Prostate gland (tissue), 2 donors: ENCODE measurements around the gene FHIP1B. TPM values are rescaled to one million over a fixed set of nuclear protein-coding genes. Genes with fewer than 3 reads are reported as not detected.

ENCODE experiments used
- DNase-seq: peaks from one replicate; pipeline ENCODE4 v3.0.0-alpha.2; 2019; ENCODE audit warnings: low spot score
- H3K27ac ChIP-seq, 2 donors: fragments of 200-600 bp; sonication (generic); 2 replicates each; pipeline ENCODE4 v1.5.1; 2017 to 2019
- H3K27me3 ChIP-seq: fragments of 200-600 bp; sonication (generic); replicated peaks from 2 replicates; pipeline ENCODE4 v1.5.1; 2019; ENCODE audit not compliant: insufficient read depth
- H3K36me3 ChIP-seq, 2 donors: fragments of 200-600 bp; sonication (generic); 1 replicate in 1 of 2; 2 replicates in 1 of 2; pipeline versions ENCODE4 v1.5.1 to v1.8.1; 2017 to 2019
- H3K4me1 ChIP-seq: fragments of 200-600 bp; sonication (generic); replicated peaks from 2 replicates; pipeline ENCODE4 v1.5.1; 2019
- H3K4me3 ChIP-seq, 2 donors: fragments of 200-600 bp; sonication (generic); 2 replicates each; pipeline ENCODE4 v1.5.1; 2017 to 2019
- H3K9me3 ChIP-seq: fragments of 200-600 bp; sonication (generic); 2 replicates; pipeline ENCODE4 v1.5.1; 2017
- POLR2A ChIP-seq: fragments of 450-650 bp; IDR thresholded peaks from one replicate; pipeline ENCODE4 v1.6.1; 2016; ENCODE audit warnings: antibody characterized with exemption, mild to moderate bottlenecking
- POLR2AphosphoS5 ChIP-seq: sonication (generic); formaldehyde crosslinking; IDR thresholded peaks from one replicate; pipeline ENCODE4 v1.6.1; 2017; ENCODE audit warnings: antibody characterized with exemption
- WGBS: methylation state at CpG from one replicate; pipeline ENCODE4 v1.1.5; 2018; 5-methylcytosine and 5-hydroxymethylcytosine counted together
- intact Hi-C: fragments of 100-400 bp; cut with DNase I; formaldehyde crosslinking; loops from one replicate; pipeline ENCODE4 v1.14.2; 2022
- total RNA-seq, 2 donors: library from RNA; depleted of rRNA; stranded (reverse); fragments of >200 nt; gene quantifications; one replicate each; pipeline ENCODE4 v1.1.0, GENCODE V29; 2016
- TF ChIP-seq, protein P1 (sequence below), 4 experiments: fragments of 200-600 bp in 2 of 4; fragments of 450-650 bp in 2 of 4; sonication (generic) in 2 of 4; IDR thresholded peaks; 1 replicate in 3 of 4; 2 replicates in 1 of 4; pipeline ENCODE4 v1.5.1; 2016 to 2019; ENCODE audit warnings: antibody characterized with exemption in 4 of 4, mild to moderate bottlenecking in 2 of 4, moderate library complexity in 2 of 4

FHIP1B gene
- total RNA-seq, 2 donors from 2014 or later: 50.6 to 105 TPM

DNA sequence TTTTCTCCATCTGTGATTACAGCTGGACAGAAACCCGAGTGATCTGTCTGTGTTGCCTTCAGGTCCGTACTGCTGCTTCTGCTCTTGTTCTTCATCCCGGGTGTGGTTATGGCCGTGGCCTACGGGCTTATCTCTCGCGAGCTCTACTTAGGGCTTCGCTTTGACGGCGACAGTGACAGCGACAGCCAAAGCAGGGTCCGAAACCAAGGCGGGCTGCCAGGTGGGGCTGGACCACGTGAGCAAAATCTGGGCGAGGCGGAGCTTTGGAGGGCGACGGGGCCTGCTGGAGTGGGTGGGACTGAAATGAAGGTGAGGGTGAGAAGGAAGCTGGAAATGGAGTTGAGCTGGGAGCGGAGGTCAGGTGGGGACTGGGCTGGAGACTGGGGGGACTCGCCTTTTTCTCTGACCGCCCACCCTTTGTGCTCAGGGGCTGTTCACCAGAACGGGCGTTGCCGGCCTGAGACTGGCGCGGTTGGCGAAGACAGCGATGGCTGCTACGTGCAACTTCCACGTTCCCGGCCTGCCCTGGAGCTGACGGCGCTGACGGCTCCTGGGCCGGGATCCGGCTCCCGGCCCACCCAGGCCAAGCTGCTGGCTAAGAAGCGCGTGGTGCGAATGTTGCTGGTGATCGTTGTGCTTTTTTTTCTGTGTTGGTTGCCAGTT lies 36.3 kb upstream of the FHIP1B start:
- Histone ChIP-seq H3K9me3 (no peaks in the 10 kb centered on the region), H3K27ac (no peak overlapping the region), H3K36me3 (no peaks in the 10 kb centered on the region), H3K4me3 (no peak overlapping the region), H3K27me3 (no peaks in the 10 kb centered on the region), H3K4me1 (no peaks in the 10 kb centered on the region)
- WGBS: 76% methylated on average over 41 of the region's 41 CpGs
- TF ChIP-seq, protein P1, sequence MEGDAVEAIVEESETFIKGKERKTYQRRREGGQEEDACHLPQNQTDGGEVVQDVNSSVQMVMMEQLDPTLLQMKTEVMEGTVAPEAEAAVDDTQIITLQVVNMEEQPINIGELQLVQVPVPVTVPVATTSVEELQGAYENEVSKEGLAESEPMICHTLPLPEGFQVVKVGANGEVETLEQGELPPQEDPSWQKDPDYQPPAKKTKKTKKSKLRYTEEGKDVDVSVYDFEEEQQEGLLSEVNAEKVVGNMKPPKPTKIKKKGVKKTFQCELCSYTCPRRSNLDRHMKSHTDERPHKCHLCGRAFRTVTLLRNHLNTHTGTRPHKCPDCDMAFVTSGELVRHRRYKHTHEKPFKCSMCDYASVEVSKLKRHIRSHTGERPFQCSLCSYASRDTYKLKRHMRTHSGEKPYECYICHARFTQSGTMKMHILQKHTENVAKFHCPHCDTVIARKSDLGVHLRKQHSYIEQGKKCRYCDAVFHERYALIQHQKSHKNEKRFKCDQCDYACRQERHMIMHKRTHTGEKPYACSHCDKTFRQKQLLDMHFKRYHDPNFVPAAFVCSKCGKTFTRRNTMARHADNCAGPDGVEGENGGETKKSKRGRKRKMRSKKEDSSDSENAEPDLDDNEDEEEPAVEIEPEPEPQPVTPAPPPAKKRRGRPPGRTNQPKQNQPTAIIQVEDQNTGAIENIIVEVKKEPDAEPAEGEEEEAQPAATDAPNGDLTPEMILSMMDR (IDR thresholded peaks at IDR 0.05): no peak
- TF ChIP-seq POLR2A (no peak), POLR2AphosphoS5 (no peak)
- DNase-seq: no peak
- intact Hi-C loops: no loop called here

GRCh38 chr11:6269994-6270393 lies 35.6 kb upstream of the FHIP1B start:
- H3K27me3 ChIP-seq: no peaks in the 10 kb centered on the region
- no peaks in the 10 kb centered on the region for H3K36me3 ChIP-seq
- TF ChIP-seq POLR2A: no peak
- TF ChIP-seq, protein P1 (IDR thresholded peaks at IDR 0.05): no peak
- TF ChIP-seq POLR2AphosphoS5: no peak
- intact Hi-C loops: no loop called here
- H3K9me3 ChIP-seq: no peaks in the 10 kb centered on the region
- H3K4me1 ChIP-seq: no peaks in the 10 kb centered on the region
- H3K27ac ChIP-seq: no peak overlapping the region
- DNase-seq: no peak
- H3K4me3 ChIP-seq: no peak overlapping the region
- 88% methylated on average over 24 of the region's 24 CpGs for WGBS

GRCh38 chr11:6268820-6269219 lies 34.4 kb upstream of the FHIP1B start:
- no peak for DNase-seq
- Histone ChIP-seq H3K4me3 (no peak overlapping the region), H3K36me3 (no peaks in the 10 kb centered on the region), H3K4me1 (no peaks in the 10 kb centered on the region), H3K9me3 (no peaks in the 10 kb centered on the region), H3K27ac (no peak overlapping the region), H3K27me3 (no peaks in the 10 kb centered on the region)
- TF ChIP-seq POLR2A: no peak
- TF ChIP-seq, protein P1 (IDR thresholded peaks at IDR 0.05): no peak
- no peak for TF ChIP-seq POLR2AphosphoS5
- intact Hi-C loops: no loop called here
- WGBS: 56% methylated on average over 1 of the region's 1 CpG

GRCh38 chr11:6263662-6264061 lies 29.2 kb upstream of the FHIP1B start:
- TF ChIP-seq POLR2A (no peak), POLR2AphosphoS5 (no peak)
- TF ChIP-seq, protein P1 (IDR thresholded peaks at IDR 0.05): no peak
- DNase-seq: no peak
- Histone ChIP-seq H3K27ac (no peak overlapping the region), H3K4me1 (peaks cover 4% of the 10 kb centered on the region), H3K4me3 (no peak overlapping the region), H3K36me3 (no peaks in the 10 kb centered on the region), H3K9me3 (no peaks in the 10 kb centered on the region), H3K27me3 (no peaks in the 10 kb centered on the region)
- 91% methylated on average over 1 of the region's 1 CpG for WGBS
- intact Hi-C loops: no loop called here

DNA sequence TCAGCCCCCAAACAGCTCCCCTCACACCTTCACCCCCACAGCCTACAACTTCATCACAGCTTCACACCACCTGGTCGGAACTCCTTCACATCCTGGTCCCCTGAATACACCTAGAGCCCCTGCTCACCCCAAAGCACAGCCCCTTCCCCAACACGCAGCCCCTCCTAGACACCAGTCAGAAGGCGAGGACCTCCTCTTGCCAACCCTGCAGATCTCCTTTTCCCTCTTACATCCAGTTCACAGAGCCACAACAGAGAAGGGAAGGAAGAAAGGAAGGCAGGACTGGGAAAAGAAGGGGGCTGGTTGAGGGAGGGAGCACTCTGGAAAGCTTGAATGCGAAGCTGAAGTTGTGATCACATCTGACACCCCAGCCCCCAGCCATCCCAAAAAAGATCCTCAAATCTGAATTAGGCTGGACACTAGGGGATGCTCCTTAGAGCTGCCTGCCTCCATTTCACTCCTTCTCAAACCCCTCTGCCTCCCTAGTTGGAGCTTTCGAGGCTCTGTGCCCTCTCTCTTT lies 25.8 kb upstream of the FHIP1B start:
- no peaks in the 10 kb centered on the region for H3K36me3 ChIP-seq
- TF ChIP-seq POLR2AphosphoS5 (no peak), POLR2A (no peak)
- TF ChIP-seq, protein P1 (IDR thresholded peaks at IDR 0.05): no peak
- no peaks in the 10 kb centered on the region for H3K27me3 ChIP-seq
- H3K27ac ChIP-seq: no peak overlapping the region
- H3K4me3 ChIP-seq: no peak overlapping the region
- intact Hi-C loops: no loop called here
- DNase-seq: no peak
- 48% methylated on average over 5 of the region's 5 CpGs for WGBS
- H3K9me3 ChIP-seq: no peaks in the 10 kb centered on the region
- H3K4me1 ChIP-seq: peaks cover 5% of the 10 kb centered on the region
